SK-N-SH treated with all-trans-retinoic acid at 6 μM for 48 hours (cell line): Measurements from ENCODE around the gene NME8.

Experiments used
- ATAC-seq: fragments of 200-7000 bp; cut with Tn5 transposase; 3 replicates; pipeline ENCODE4 v1.9.1; 2020; ENCODE audit warnings: mild to moderate bottlenecking, moderate library complexity
- ARNTL ChIP-seq: fragments of 450-650 bp; formaldehyde crosslinking; IDR thresholded peaks from 2 replicates; pipeline ENCODE4 v1.5.0; 2020; ENCODE audit warnings: low read depth, mild to moderate bottlenecking, moderate library complexity, borderline replicate concordance
- BACH2 ChIP-seq: fragments of 250-450 bp; sonication (Bioruptor Pico); IDR thresholded peaks from 2 replicates; pipeline ENCODE4 v1.9.0; 2021; ENCODE audit warnings: mild to moderate bottlenecking, borderline replicate concordance
- ESRRG ChIP-seq: fragments of 250-450 bp; sonication (Bioruptor Pico); IDR thresholded peaks from 2 replicates; pipeline ENCODE4 v1.6.1; 2021; ENCODE audit warnings: mild to moderate bottlenecking
- ISL1 ChIP-seq: fragments of 250-450 bp; sonication (Bioruptor Pico); IDR thresholded peaks from 2 replicates; pipeline ENCODE4 v2.1.2; 2022; ENCODE audit warnings: mild to moderate bottlenecking, moderate library complexity
- OSR1 ChIP-seq: fragments of 250-450 bp; sonication (Bioruptor Pico); IDR thresholded peaks from 2 replicates; pipeline ENCODE4 v1.8.0; 2022; ENCODE audit warnings: moderate library complexity, mild to moderate bottlenecking, inconsistent platforms
- PATZ1 ChIP-seq: fragments of 250-450 bp; sonication (Bioruptor Pico); IDR thresholded peaks from 2 replicates; pipeline ENCODE4 v1.8.0; 2020; ENCODE audit warnings: mild to moderate bottlenecking, moderate library complexity, borderline replicate concordance
- POU6F1 ChIP-seq: fragments of 250-450 bp; sonication (Bioruptor Pico); IDR thresholded peaks from 2 replicates; pipeline ENCODE4 v1.8.0; 2021; ENCODE audit warnings: low read depth, mild to moderate bottlenecking, moderate library complexity, borderline replicate concordance
- PPARA ChIP-seq: fragments of 250-450 bp; sonication (Bioruptor Pico); IDR thresholded peaks from 2 replicates; pipeline ENCODE4 v1.5.0; 2020; ENCODE audit warnings: mild to moderate bottlenecking, borderline replicate concordance
- SNAI2 ChIP-seq: fragments of 250-450 bp; sonication (Bioruptor Pico); IDR thresholded peaks from 2 replicates; pipeline ENCODE4 v1.5.0; 2020; ENCODE audit warnings: mild to moderate bottlenecking, moderate library complexity
- TCF4 ChIP-seq: fragments of 250-450 bp; sonication (Bioruptor Pico); IDR thresholded peaks from 2 replicates; pipeline ENCODE4 v1.8.0; 2021; ENCODE audit warnings: mild to moderate bottlenecking, moderate library complexity, borderline replicate concordance
- TOX ChIP-seq: fragments of 250-450 bp; sonication (Bioruptor Pico); IDR thresholded peaks from 2 replicates; pipeline ENCODE4 v1.8.0; 2021; ENCODE audit warnings: mild to moderate bottlenecking, moderate library complexity, borderline replicate concordance
- TSHZ2 ChIP-seq: fragments of 250-450 bp; sonication (Bioruptor Pico); IDR thresholded peaks from 2 replicates; pipeline ENCODE4 v1.5.0; 2020; ENCODE audit warnings: mild to moderate bottlenecking, moderate library complexity
- ZFP3 ChIP-seq: fragments of 250-450 bp; sonication (Bioruptor Pico); IDR thresholded peaks from 2 replicates; pipeline ENCODE4 v1.5.0; 2020; ENCODE audit warnings: mild to moderate bottlenecking, moderate library complexity
- ZFP30 ChIP-seq: fragments of 450-650 bp; formaldehyde crosslinking; IDR thresholded peaks from 2 replicates; pipeline ENCODE4 v1.5.0; 2022; ENCODE audit warnings: mild to moderate bottlenecking, moderate library complexity
- ZNF70 ChIP-seq: fragments of 450-650 bp; formaldehyde crosslinking; IDR thresholded peaks from 2 replicates; pipeline ENCODE4 v1.5.0; 2020; ENCODE audit warnings: mild to moderate bottlenecking, moderate library complexity
- TF ChIP-seq, protein P1 (sequence below): fragments of 250-450 bp; sonication (Bioruptor Pico); IDR thresholded peaks from 2 replicates; pipeline ENCODE4 v1.5.1; 2020; ENCODE audit warnings: low read depth, mild to moderate bottlenecking, moderate library complexity

Gene NME8

GRCh38 chr7:37816922-37817590 lies 31.3 kb upstream of the NME8 start:
- ATAC-seq: no peak
- TF ChIP-seq ZNF70 (CRISPR knock-in tag): no peak
- no peak for TF ChIP-seq POU6F1 (CRISPR knock-in tag)

- no peak for ATAC-seq
These were observed 30.8 kb upstream of the NME8 start for GRCh38 chr7:37817591-37817960.

DNA sequence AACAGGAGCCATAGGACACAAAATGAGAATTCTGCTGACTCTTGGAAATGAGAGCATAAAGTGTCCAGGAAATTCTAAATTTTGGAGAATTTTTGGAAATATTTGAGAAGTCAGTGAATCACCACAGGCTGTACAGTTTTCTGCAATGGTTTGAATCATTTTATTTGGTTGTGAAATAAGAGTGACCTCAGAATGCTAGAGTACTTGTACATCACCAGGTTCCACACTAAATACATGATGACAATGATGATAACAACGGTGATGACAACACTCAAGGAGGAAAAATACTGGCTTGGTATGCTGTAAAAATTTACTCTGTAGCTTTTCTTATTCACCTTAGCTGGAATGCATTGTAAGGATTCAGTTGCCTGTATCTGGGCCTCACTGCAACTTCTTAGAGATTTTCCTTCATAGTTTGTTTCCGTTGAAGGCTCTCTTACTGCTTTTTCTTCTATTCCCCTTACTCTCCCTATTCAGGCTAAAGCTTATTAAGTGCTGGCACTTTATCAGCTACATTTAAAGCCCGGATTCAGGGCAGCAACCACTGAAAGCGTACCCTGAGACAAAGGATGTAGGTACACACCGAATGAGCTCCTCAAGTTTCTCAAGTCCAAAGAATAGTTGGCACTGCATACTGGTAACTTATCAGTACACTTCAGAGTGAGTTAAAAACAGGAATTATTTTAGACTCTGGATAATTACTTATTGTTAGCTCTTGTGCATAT lies 30.2 kb upstream of the NME8 start:
- ATAC-seq: no peak

More at GRCh38 chr7:37817591-37817960, 30.8 kb upstream of the NME8 start:
- no peak for TF ChIP-seq ESRRG (CRISPR knock-in tag)
- TF ChIP-seq BACH2 (CRISPR knock-in tag): no peak
- TF ChIP-seq OSR1 (CRISPR knock-in tag): no peak
- no peak for TF ChIP-seq TCF4
- no peak for TF ChIP-seq ISL1 (CRISPR knock-in tag)
- TF ChIP-seq SNAI2 (CRISPR knock-in tag): no peak
- TF ChIP-seq, all 23 proteins: peak for 0

GRCh38 chr7:37820708-37821468 lies 27.5 kb upstream of the NME8 start:
- TF ChIP-seq, protein P1, sequence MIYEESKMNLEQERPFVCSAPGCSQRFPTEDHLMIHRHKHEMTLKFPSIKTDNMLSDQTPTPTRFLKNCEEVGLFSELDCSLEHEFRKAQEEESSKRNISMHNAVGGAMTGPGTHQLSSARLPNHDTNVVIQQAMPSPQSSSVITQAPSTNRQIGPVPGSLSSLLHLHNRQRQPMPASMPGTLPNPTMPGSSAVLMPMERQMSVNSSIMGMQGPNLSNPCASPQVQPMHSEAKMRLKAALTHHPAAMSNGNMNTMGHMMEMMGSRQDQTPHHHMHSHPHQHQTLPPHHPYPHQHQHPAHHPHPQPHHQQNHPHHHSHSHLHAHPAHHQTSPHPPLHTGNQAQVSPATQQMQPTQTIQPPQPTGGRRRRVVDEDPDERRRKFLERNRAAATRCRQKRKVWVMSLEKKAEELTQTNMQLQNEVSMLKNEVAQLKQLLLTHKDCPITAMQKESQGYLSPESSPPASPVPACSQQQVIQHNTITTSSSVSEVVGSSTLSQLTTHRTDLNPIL (CRISPR knock-in tag): no peak
- TF ChIP-seq ARNTL (CRISPR knock-in tag) (no peak), ZNF70 (CRISPR knock-in tag) (no peak), TSHZ2 (CRISPR knock-in tag) (no peak), TCF4 (no peak), ZFP3 (CRISPR knock-in tag) (no peak), PPARA (CRISPR knock-in tag) (no peak), BACH2 (CRISPR knock-in tag) (no peak), TOX (CRISPR knock-in tag) (no peak), POU6F1 (CRISPR knock-in tag) (no peak)
- TF ChIP-seq, all 23 proteins: peak for 0
- ATAC-seq: no peak

More for the DNA sequence above, 30.2 kb upstream of the NME8 start:
- TF ChIP-seq PATZ1 (CRISPR knock-in tag) (no peak), ZFP30 (no peak), ISL1 (CRISPR knock-in tag) (no peak)
